ENCODE data around the gene S100A8.

- TF ChIP-seq, protein P1, sequence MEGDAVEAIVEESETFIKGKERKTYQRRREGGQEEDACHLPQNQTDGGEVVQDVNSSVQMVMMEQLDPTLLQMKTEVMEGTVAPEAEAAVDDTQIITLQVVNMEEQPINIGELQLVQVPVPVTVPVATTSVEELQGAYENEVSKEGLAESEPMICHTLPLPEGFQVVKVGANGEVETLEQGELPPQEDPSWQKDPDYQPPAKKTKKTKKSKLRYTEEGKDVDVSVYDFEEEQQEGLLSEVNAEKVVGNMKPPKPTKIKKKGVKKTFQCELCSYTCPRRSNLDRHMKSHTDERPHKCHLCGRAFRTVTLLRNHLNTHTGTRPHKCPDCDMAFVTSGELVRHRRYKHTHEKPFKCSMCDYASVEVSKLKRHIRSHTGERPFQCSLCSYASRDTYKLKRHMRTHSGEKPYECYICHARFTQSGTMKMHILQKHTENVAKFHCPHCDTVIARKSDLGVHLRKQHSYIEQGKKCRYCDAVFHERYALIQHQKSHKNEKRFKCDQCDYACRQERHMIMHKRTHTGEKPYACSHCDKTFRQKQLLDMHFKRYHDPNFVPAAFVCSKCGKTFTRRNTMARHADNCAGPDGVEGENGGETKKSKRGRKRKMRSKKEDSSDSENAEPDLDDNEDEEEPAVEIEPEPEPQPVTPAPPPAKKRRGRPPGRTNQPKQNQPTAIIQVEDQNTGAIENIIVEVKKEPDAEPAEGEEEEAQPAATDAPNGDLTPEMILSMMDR (conservative IDR thresholded peaks at IDR 0.05; ENCODE audit: low read depth, low read length): no peak
- no peak for TF ChIP-seq EZH2 (IDR thresholded peaks at IDR 0.05; ENCODE audit: borderline replicate concordance, low read depth, low read length, poor library complexity, severe bottlenecking)
Observed at GRCh38 chr1:153349363-153350320, 41.2 kb downstream of the S100A8 start.
